ENCODE measurements around the gene CASZ1.

Gene CASZ1

DNA sequence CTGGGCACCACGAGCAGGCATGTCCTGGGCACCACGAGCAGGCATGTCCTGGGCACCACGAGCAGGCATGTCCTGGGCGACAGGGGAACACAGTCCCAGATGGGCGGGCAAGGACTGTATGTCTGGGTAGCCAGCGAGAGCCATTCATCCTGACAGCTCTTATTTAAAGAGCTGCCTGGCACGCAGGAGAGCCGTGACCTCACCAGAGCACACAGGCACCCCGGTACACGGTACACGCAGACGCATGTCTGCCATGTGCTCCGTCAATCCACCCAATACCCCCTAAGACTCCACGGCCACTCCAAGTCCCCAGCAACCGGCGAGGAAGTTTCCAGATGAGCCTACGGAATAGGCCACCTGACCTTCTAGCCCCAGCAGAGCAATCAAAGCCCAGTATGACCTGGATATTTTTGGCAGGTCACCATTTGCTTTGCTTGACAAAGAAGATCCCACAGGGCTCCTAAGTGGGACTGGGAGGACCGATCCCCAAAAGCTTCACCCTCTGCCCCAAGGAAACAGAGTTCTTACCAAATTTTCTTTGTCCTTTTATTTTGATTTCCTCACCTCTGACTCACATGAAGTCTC, 51.7 kb downstream of the CASZ1 start:
- no peak for DNase-seq

DNA sequence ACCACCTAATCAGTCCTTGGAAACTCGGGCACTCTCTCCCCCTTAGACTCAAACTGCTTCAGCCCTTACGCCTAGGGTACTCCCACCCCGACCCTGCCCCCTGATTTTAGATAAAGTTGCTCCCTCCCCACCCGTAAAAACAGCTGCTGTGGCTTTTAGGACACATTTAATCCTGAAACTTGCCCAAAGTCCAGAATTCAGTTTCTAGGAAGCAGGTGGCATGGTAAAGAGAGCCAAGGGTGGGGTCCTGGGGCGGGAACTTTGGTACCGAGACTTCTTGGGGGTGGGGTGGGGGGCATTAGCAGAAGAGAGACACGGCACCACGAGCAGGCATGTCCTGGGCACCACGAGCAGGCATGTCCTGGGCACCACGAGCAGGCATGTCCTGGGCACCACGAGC, 52.4 kb downstream of the CASZ1 start:
- no peak for DNase-seq

DNA sequence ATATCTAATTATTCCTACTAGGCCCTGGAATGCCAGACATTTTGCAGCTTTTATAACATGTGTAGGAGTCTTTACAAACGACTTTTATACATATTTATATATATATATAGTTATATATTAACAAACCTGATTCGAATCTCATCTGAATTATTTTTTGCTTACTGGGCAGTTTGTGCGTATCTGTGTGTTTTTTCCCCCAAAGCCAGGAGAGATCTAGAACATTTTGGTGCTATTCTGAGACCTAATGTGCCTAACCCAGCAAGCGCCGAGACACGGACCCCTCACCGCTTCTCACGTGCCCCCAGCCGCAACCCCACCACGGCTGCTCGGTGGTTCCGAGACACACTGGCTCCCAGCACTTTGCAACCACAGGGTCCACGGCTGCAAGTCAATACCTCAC, 54.8 kb downstream of the CASZ1 start:
- DNase-seq = no peak

DNA sequence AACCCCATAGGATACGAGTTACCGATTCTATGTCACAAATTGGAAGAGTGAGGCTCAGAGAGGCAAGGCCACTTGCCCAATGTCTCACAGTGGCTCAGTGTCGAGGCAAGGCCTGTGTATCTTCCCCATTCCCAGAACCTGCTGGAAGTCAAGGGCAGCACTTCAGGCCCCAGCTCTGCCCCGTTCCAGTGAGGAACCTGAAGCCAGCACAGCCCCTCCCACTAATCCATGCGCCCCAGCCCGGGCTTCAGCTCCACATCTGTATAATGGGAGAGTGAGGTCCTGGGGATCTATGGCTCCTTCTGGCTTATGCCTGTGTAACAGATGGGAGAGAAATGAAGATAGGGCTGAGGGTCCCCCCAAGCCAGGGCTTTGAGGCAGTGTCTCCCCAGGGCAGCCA, 56.3 kb downstream of the CASZ1 start:
- DNase-seq = no peak

DNA sequence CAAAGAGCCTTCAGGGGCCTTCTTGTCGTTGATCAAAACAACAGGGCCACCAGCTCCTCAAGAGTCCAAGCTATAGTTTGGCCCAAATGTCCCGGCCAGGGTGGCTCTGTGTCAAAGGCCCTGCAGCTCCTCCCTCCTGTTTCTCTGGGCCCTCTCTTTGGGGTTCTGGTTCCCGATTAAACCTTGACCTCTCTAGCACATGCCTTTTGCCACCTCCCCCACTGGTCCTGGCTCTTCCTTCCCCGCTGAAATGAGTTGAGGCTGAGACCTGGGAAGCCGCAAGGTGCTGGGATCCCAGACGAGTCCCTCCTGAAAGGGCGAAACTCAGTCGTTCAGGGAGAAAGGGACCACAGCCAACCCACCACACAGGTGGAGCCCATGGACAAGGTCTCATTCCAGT, 56.9 kb downstream of the CASZ1 start:
- no peak for DNase-seq

DNA sequence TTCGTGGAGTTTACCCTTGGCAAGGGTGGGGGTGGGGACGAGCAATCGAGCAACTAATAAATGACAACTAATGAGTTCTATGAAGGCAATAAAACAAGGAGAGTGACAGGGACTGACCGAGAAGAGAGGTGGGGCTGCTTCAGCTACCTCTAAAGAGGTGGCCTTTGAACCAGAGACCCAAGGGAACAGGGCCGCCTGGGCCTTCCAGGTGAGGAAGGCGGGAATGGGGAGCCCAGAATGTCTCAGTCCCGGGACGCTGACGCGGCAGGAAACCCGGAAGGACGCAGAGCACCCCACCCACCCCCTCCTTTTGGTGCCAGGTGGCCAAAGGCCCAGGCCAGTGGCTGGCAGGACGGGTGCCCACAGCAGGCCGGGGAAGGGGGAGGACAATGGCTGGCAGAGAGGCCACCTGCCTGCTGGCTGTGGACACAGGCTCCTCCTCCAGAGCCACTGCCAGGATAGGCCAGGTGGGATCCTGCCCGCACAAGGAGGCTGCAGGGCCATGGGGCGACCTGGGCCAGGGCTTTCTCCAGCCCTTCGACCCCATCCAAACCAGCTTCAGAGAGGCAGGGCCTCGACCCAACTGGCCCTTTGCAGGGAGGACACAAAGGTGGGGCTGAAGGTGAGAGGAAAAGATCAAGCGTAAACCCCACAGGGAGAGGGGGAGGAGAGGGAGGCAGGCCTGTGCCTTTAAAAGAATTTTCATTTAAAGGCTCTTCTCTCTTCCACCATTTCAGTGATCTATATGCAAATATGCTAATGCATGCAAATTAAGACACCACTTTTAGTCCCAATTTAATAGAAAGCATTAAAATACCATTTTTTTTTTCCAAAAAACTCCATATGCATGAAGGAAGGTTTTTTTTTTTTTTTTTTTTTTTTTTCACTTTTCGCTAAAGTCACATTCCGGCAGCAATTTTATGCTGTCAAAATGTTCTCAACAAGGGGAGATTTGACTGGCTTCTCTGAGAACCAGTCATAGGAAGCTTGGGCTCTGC, 58.1 kb downstream of the CASZ1 start:
- no peak for DNase-seq

DNA sequence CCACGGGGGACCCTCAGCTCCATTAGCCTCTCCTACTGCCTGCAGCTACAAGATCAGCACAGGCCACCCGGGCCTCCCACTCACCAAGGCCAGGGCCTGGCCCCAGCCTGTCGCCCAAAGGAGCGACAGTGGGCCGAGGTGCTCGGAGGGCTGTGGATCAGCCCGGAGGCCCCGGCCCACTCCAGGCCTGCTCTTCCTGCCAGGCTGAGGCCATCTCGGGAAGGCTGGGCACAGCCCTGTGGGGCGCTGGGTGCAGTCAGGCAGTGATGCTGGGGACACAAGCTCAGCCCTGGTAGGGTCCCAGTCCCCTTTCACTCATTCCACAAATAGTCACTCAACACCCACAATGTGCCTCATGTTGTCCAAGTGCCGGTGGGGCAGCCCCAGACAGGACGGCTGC, 58.8 kb downstream of the CASZ1 start:
- DNase-seq = no peak

DNA sequence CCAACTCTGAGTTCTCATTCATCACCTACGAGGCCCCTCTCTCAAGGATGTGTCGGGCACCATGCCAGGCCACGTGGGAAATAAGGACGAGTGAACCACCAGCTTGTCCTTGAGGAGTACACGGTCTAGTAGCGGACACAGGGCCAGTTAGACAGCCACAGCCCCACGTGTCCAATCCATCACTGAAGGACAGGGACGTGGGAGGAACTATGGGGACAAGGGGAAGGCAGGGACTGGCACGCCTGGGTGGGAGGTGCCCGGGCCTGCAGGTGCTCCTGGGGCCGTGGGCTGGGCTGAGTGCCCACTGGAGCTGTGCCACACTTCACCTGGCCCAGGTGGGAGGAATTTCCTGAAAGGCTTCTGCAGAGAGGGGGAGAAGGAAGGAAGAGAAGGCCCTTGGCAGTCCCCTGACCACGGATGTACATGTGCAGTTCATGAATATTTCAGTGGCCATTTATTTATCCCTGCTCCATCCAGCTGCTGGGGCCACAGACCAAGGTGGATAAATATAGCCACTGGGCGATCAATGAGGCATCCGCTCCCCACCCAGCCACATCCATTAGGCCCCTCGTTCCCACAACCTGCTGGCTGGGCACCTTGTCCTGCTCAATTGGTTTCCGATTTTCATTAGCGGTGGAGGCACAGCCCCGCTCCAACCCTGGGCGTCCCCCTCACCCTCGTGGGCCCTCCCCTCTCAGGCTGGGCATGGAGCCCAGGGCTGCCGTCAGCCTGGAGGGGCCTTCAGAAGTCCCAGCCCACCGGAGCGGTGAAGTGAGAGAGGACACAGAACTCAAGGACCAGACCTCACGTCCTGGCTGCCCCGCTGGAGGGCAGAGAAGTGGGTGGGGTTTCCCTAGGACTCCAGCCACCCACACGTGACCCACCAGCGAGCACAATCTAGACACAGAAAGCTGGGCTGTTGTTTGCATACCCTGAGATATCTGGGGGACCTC, 59.5 kb downstream of the CASZ1 start:
- DNase-seq = no peak

DNA sequence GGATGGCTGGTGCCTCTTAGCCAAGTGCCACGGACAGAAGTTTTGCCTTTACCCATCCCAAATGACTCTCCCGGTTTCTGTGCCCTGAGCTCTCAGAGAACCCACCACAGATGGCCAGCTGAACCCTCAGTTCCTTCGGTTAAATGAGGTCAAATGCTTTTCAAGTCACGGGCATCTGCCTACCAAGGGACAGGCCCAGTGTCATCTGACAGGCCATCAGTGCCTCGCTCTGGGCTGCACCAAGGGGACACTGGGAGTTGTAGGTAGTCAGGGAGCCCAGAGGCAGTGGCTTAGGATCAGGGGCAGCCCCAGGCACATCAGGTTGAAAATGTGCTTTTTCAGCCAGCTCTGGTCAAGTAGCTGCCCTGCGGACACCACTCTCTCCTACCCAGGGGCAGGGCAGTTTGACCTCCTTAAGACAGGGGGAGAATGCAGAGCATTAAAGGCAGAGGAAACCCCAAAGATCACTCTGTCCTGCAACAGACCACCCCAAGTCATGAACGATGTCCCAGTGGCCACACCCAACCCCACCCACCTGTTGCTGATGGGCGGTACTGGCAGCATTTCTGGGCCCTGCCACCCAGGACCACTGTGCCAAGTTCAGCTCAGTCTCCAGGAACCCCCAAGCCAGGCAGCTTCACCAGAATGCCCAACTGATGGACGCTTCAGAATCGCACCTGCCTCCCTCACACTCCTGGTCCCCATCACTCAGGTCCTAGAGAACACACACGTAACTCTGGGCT, 60.7 kb downstream of the CASZ1 start:
- DNase-seq = no peak

DNA sequence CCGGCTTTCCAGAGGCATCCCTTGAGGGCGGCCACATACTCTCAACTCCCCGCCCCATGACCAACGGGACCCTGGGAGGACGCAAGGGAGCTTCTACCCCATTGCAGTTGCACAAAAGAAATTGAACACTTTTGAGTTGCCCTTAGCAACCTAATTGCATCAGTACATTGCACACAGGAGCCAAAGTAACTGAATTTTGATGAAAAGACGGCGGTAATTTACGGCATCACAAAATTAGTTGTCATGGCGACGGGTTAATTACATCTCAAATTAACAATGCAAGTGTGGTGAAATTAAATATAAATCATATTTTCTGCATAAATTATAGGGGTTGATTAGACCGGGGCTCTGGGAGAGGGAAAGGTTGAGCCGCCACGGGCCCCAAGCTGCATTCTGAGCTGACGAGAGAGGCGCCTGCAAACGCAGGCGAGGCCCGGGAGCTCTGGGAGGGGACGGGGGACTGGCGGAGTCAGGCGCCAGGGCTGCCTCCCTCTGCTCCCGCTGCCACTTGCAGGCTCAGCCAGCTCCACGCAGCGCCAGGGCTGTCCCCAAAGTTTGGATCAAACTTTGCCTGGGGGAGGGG, 61.4 kb downstream of the CASZ1 start:
- DNase-seq = no peak

DNA sequence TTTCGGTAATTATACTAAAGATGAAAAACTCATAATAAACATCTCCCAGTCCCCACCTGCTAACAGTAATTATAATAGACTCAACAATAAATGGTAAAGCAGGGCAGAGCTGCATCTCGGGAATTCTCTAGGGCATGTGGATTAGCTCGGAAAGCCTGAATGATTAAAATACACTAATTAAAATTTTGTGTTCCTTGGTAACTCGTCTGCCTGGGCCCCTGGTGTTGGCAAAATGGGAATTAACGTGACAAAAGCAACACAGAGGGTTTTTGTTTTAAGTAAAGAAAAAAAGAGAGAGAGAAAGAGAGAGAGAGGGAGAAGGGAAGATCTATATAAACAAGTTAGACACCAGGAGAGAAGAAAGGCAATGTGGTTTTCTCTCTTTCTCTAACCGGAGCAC, 62.1 kb downstream of the CASZ1 start:
- DNase-seq = no peak

DNA sequence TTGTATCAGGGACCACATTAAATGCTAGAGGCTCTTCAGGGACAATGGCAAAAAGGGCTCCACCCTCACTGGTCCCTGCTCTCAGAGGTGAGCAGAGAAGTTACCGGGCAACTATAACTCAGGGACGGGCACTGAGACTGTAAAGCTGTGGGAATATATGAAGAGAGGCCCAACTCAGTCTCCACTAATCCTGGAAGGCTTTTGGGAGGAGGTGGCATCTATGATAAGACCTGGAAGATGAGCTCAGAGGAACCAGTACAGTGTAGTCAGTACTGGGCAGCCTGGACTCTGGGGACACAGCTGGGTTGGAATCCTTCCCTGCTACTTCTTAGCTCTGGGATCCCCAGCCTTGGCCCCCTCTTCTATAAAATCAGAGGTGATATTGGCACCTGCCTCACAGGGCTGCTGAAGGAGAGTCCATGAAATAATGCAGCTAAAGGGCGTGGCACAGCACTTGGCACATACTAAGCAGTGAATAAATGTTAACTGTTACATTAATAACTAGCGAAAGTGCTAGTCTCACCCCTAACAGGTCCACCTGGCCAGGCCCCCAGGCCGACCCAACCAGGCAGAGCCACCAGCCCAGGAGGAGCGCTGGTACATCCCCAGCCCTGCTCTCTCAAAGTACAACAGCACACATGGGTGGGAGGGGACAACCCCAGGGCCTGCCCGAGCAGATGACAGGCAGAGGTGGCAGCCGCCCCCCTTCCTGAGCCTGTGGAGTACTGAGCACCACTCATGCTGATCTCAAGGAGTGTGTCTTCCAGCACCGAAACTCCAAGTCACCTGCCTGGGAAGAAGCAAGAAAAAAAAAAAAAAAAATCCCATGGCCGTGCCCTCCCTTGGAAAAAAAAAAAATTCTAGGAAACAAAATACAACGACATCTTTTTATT, 62.7 kb downstream of the CASZ1 start:
- DNase-seq = peak; percentile 30 to 52

DNA sequence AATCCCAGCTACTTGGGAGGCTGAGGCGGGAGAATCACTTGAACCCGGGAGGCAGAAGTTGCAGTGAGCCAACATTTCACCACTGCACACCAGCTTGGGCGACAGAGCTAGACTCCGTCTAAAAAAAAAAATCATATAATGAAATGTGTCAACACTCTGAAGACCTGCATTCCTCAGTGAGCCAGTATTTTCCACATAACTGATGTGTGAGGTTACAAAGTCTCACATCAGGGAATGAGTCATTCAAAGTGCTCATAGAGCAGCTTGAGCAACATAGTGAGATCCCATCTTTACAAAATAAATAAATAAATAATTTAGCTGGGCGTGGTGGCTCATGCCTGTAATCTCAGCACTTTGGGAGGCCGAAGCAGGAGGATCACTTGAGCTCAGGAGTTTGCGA, 65.5 kb downstream of the CASZ1 start:
- DNase-seq = no peak

DNA sequence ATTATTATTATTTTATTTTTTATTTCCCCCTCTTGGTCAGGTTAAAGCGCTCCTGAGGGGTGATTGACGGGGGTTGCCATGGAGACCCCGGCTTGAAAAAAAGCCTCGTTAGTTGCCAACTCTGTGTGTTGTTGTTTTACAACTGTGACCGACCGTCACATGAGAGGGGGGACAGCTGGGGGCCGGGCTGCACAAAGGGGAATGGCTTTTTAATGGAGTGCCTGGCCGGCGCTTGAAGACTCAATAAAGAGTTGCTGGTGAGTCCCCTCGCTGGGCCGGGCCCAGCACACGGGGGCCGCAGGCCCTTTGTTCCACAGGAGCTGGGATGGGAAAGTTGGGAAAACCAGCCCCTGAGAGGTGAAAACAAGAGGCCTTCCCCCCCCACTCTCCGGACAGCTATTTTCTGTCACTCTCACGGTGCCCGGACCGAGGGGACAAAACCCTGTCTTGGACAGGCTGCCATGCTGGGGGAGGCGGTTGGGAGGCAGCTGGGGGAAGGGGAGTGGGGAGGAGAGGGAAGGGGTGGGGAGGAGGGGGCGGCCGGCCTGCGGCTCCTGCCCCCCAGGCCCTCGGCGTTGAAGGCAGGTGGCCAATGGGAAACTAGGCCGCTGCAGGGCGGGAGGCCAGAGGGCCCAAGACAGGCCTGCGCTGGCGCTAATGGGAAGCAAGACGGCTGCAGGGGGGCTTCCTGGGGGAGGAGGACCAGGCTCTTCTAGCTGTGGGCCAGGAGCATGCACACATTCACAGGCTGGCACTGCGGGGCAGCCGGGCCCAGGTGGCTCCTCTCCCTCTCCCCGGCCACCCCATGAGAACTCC, 67.6 kb downstream of the CASZ1 start:
- no peak for DNase-seq

DNA sequence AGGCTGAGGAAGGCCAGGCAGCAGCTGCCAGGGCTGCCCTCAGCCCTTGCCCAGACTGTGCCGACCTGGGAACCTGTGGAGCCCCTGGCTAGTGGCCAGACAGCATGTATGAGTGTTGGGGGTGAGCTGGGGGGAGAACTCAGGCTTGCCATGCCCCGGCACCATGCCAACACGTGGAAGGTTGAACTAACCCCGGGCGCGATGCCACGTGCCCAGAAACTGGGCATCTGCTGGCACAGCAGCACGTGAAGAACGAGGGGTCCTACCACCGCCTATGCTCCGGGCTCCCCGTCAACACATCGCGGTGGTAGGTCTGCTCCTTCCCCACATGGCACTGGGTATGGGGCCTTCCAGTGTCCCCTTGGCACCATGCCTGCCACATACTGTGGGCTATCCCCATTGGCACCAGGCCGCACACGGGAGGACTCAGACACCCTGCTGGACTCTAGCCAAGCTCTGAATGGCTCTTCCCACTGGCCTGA, 68.7 kb downstream of the CASZ1 start:
- DNase-seq = no peak

DNA sequence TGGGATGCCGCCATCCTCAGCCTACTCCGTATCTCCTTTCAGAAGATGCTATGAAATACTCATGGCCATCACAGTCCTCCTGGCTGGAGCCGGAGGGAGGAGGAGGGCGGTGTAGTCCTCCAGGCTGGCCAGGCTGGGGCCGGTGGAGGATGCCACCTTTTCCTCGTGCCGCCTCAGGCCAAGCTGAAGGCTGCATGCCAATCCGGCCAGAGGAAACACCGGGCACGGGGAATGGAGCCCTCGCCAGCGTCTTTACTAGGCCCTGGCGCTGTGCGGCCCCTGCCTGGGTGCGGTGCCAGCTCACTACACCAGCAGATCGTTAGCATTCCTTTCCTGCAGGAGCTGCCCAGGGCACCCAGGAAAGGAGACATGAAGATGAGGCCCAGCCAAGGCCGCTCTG, 70.1 kb downstream of the CASZ1 start:
- DNase-seq = no peak

DNA sequence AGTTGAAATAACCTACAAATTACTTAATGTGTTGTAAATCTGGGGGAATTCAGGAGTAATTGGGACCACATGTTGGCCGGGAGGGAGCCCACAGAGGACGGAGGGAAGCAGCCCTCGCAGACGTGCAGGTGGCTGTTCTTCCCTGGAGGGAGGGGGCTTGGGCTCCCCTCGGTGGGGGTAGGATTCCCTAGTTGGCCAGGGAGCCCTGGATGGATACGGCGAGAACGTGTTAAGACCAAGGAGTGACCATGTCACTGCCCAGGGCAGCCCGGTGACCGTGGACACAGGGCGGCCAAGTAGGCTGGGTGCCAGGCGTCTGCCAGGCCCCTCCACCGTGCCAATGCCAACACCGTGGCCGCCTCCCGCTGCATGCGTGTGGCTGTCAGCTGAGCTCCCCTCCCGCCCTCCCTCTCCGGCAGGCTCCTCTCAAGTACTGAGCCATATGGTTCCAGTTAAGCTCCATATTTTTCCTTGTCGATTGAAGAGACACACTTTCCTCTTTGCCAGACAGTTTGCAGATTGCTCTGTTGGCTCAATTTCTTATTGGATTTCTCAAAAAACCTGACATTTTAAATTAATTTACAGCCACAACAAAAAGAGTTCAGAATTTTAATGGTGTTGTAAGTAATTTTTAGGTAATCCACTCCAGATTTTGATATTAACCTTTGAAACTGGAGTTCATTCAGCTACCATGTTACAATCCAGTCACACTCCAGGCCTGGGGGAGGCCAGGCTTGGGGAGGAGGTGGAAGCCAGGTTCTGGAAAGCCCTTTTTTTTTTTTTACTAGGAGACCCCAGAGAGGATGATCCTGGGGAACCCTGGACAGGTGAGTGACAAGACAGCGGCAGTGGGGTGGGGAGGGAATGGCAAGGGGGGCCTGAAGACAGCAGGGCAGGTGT, 71.2 kb downstream of the CASZ1 start:
- no peak for DNase-seq

DNA sequence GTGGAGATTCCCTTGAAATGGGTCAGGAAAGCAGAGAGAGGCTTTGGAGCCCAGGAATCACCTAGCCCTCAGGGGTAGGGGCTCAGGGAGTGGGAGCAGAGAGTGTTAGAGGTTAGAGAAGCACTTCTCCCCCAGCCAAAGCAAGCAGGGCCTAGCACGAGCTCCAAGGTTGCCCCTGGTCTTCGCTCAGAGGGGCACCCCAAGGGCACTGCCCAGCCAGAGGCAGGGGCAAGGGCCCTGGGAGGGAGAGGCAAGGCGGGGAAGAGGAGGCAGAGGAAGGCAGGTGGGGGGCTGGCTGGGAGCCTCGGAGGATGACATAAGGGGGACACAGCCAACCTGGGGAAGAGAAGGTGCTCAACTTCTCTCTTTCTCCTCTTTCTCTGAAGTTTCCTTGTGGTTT, 71.9 kb downstream of the CASZ1 start:
- no peak for DNase-seq

DNA sequence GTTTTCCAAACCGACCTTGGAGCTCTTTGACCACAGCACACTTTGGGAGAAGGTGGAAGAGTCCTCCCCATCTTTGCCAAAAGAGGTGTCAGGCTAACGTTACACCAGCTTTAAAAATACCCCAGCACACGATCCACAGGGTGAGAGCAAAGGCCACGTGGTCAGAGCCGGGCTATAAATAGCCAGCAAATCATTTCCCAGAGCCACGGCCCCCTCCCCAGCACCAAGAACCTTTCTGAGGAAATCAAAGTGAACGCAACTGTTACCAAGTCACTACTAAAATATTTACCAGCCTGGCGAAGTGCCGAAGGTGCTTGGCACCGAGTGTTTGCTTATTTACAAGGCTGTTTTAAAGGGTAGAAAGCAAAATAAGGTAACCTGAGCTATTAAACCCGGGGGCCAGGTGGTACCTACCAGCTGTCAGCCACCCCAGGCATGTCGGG, 72.4 kb downstream of the CASZ1 start:
- no peak for DNase-seq
